HG02840 (cell line): Measurements from ENCODE around the gene TEX14.

Experiments used
- ATAC-seq: cut with Tn5 transposase; IDR thresholded peaks from one replicate; pipeline ENCODE4 v1.9.1; 2021; ENCODE audit warnings: mild to moderate bottlenecking, moderate library complexity, moderate number of reproducible peaks; ENCODE audit not compliant: unreplicated experiment, low FRiP score

The TEX14 gene

GRCh38 chr17:58530655-58531054 lies 161.2 kb downstream of the TEX14 start:
- no peak for ATAC-seq

GRCh38 chr17:58529275-58529674 lies 162.6 kb downstream of the TEX14 start:
- ATAC-seq: no peak

- no peak for ATAC-seq
These were observed 163.4 kb downstream of the TEX14 start for GRCh38 chr17:58528443-58528842.

GRCh38 chr17:58527949-58528348 lies 163.9 kb downstream of the TEX14 start:
- ATAC-seq: no peak

GRCh38 chr17:58527306-58527705 lies 164.5 kb downstream of the TEX14 start:
- ATAC-seq: no peak

GRCh38 chr17:58525239-58525638 lies 166.6 kb downstream of the TEX14 start:
- no peak for ATAC-seq

- no peak for ATAC-seq
These were observed 170.2 kb downstream of the TEX14 start for GRCh38 chr17:58521680-58522079.

- no peak for ATAC-seq
These were observed 170.9 kb downstream of the TEX14 start for GRCh38 chr17:58520843-58521430.

GRCh38 chr17:58517928-58518609 lies 173.8 kb downstream of the TEX14 start:
- peak; percentile 86 for ATAC-seq

- peak; percentile 29 for ATAC-seq
These were observed 174.4 kb downstream of the TEX14 start for GRCh38 chr17:58517378-58517927.

GRCh38 chr17:58516644-58517377 lies 175.0 kb downstream of the TEX14 start:
- no peak for ATAC-seq

- no peak for ATAC-seq
These were observed 176.6 kb downstream of the TEX14 start for GRCh38 chr17:58515286-58515685.

- ATAC-seq: no peak
These were observed 177.1 kb downstream of the TEX14 start for GRCh38 chr17:58514770-58515157.

- ATAC-seq: no peak
These were observed 177.7 kb downstream of the TEX14 start, which contains the start of gene MTMR4 for GRCh38 chr17:58513965-58514769. MTMR4 (minus strand) TSS chr17:58514638; CDS start chr17:58514407, 231 bp downstream.

GRCh38 chr17:58513267-58513964 lies 178.4 kb downstream of the TEX14 start:
- ATAC-seq: no peak

GRCh38 chr17:58510075-58510474 lies 181.8 kb downstream of the TEX14 start:
- no peak for ATAC-seq

- no peak for ATAC-seq
These were observed 183.3 kb downstream of the TEX14 start for GRCh38 chr17:58508341-58509067.

GRCh38 chr17:58507123-58507634 lies 184.7 kb downstream of the TEX14 start:
- ATAC-seq: no peak
